ENCODE measurements around the gene CCM2. TPM values are rescaled to one million over a fixed set of nuclear protein-coding genes. Genes with fewer than 3 reads are reported as not detected.
A peak's percentile ranks its signal among the peaks of the same experiment; 100 is the strongest.
"Not testable (repeated sequence)": the region's sequence is repeated elsewhere in the genome, so short reads cannot be mapped to it uniquely, and the experiment has no call there.

Gene CCM2
- total RNA-seq, 1 donor from 2014 or later: 62.0 TPM

DNA sequence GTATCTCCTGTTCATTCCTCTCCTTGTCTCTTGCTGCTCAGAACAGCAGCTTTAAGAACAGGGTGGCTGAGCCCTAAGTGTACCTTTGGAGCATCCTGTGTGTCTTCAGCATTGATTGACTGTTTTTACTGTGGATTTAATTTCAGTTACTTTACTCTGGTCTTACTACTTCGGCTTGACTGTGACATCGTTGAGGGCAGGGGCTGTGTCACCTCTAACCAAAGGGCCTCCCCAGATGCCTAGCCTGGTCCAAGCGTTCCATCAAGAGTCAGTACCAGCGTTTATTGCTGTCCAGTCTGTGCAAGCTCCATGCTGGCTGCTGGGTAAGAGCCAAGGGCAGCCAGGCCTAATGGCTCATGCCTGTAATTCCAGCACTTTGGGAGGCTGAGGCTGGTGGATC lies 32.4 kb downstream of the CCM2 start:
- H3K36me3 Mint-ChIP-seq (ENCODE audit: low read depth, unreplicated experiment): peaks cover 2% of the 10 kb centered on the region
- H4K20me1 ChIP-seq (ENCODE audit: insufficient read depth, low read length): peaks cover 81% of the 10 kb centered on the region
- DNase-seq (ENCODE audit: low read depth) (no peak), FAIRE-seq (no peak)
- no peak overlapping the region for H3K4me2 ChIP-seq (ENCODE audit: low read length)
- no peaks in the 10 kb centered on the region for H3K27me3 ChIP-seq (ENCODE audit: insufficient read depth, low read length)
- TF ChIP-seq EZH2 (IDR thresholded peaks at IDR 0.05; ENCODE audit: insufficient read depth, low read length): no peak
- TF ChIP-seq, protein P1, sequence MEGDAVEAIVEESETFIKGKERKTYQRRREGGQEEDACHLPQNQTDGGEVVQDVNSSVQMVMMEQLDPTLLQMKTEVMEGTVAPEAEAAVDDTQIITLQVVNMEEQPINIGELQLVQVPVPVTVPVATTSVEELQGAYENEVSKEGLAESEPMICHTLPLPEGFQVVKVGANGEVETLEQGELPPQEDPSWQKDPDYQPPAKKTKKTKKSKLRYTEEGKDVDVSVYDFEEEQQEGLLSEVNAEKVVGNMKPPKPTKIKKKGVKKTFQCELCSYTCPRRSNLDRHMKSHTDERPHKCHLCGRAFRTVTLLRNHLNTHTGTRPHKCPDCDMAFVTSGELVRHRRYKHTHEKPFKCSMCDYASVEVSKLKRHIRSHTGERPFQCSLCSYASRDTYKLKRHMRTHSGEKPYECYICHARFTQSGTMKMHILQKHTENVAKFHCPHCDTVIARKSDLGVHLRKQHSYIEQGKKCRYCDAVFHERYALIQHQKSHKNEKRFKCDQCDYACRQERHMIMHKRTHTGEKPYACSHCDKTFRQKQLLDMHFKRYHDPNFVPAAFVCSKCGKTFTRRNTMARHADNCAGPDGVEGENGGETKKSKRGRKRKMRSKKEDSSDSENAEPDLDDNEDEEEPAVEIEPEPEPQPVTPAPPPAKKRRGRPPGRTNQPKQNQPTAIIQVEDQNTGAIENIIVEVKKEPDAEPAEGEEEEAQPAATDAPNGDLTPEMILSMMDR (IDR thresholded peaks at IDR 0.05; ENCODE audit: insufficient read depth, low read depth, low read length): no peak
- H2AFZ ChIP-seq (ENCODE audit: low read depth, low read length): no peak overlapping the region
- peaks cover 12% of the 10 kb centered on the region for H3K4me1 ChIP-seq (ENCODE audit: insufficient read depth, low read length)
- peaks cover 81% of the 10 kb centered on the region for H3K79me2 ChIP-seq (ENCODE audit: insufficient read depth, low read length)
- H3K27me3 Mint-ChIP-seq (ENCODE audit: low read depth, unreplicated experiment): no peaks in the 10 kb centered on the region
- H3K27ac ChIP-seq (ENCODE audit: low read depth, low read length): no peak overlapping the region
- no peak overlapping the region for H3K9ac ChIP-seq (ENCODE audit: low read length)
- no peaks in the 10 kb centered on the region for H3K36me3 ChIP-seq (ENCODE audit: insufficient read depth, low read length)
- no peak overlapping the region for H3K4me3 ChIP-seq (ENCODE audit: insufficient read depth, low read depth, low read length)
- H3K27ac Mint-ChIP-seq (ENCODE audit: unreplicated experiment): no peak overlapping the region
- H3K9me3 ChIP-seq (ENCODE audit: insufficient read depth, low read depth, low read length): no peaks in the 10 kb centered on the region
- H3K4me3 Mint-ChIP-seq (ENCODE audit: unreplicated experiment): no peak overlapping the region
- H3K9me3 Mint-ChIP-seq (ENCODE audit: unreplicated experiment): no peaks in the 10 kb centered on the region
- H3K4me1 Mint-ChIP-seq (ENCODE audit: low read depth, unreplicated experiment): peaks cover 26% of the 10 kb centered on the region

DNA sequence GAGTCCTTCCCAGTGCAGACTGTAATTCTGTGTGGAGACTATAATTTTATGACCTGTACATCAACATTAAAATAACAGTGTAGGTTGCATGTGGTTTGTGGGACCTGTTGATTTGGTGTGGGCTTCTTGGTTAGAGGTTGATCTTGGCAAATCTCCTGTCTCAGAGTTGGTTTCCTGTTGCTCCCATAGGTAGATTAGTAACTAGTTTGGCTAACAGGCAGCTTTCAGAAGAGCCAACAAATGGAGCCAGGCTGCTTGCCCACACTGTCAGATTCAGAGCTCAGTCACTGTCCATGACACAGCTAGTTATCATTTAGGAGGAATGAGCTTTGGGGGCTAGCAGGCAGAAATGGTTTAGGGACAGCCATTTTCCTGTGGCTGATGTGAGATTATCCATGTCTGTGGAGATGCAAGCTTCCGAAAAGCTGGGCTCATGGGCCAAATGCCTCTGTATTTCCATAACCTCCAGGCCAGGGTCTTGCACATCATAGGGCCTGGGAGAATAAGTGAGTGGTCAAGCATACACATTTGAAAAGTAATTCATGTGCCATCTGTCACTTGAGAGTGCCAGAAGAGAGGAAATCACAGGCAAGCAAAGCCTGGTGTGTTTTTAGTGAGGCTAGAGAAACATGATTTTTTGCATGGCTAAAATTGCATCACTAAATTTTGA lies 33.4 kb downstream of the CCM2 start:
- peak overlapping the region; percentile 48 for H3K4me2 ChIP-seq (ENCODE audit: low read length)
- no peaks in the 10 kb centered on the region for H3K27me3 ChIP-seq (ENCODE audit: insufficient read depth, low read length)
- peak overlapping the region; percentile 63 for H3K27ac Mint-ChIP-seq (ENCODE audit: unreplicated experiment)
- TF ChIP-seq, protein P1 (IDR thresholded peaks at IDR 0.05; ENCODE audit: insufficient read depth, low read depth, low read length): no peak
- no peak for TF ChIP-seq EZH2 (IDR thresholded peaks at IDR 0.05; ENCODE audit: insufficient read depth, low read length)
- FAIRE-seq (peak; percentile 49), DNase-seq (ENCODE audit: low read depth) (peak; percentile 74)
- no peaks in the 10 kb centered on the region for H3K9me3 ChIP-seq (ENCODE audit: insufficient read depth, low read depth, low read length)
- no peak overlapping the region for H3K4me3 ChIP-seq (ENCODE audit: insufficient read depth, low read depth, low read length)
- H3K9me3 Mint-ChIP-seq (ENCODE audit: unreplicated experiment): no peaks in the 10 kb centered on the region
- no peaks in the 10 kb centered on the region for H3K27me3 Mint-ChIP-seq (ENCODE audit: low read depth, unreplicated experiment)
- H3K36me3 Mint-ChIP-seq (ENCODE audit: low read depth, unreplicated experiment): peaks cover 5% of the 10 kb centered on the region
- no peak overlapping the region for H3K27ac ChIP-seq (ENCODE audit: low read depth, low read length)
- H3K9ac ChIP-seq (ENCODE audit: low read length): no peak overlapping the region
- H3K4me1 Mint-ChIP-seq (ENCODE audit: low read depth, unreplicated experiment): peaks cover 19% of the 10 kb centered on the region
- peaks cover 81% of the 10 kb centered on the region for H4K20me1 ChIP-seq (ENCODE audit: insufficient read depth, low read length)
- no peak overlapping the region for H3K4me3 Mint-ChIP-seq (ENCODE audit: unreplicated experiment)
- H2AFZ ChIP-seq (ENCODE audit: low read depth, low read length): no peak overlapping the region
- H3K36me3 ChIP-seq (ENCODE audit: insufficient read depth, low read length): peaks cover 3% of the 10 kb centered on the region
- peaks cover 82% of the 10 kb centered on the region for H3K79me2 ChIP-seq (ENCODE audit: insufficient read depth, low read length)
- H3K4me1 ChIP-seq (ENCODE audit: insufficient read depth, low read length): peaks cover 8% of the 10 kb centered on the region

DNA sequence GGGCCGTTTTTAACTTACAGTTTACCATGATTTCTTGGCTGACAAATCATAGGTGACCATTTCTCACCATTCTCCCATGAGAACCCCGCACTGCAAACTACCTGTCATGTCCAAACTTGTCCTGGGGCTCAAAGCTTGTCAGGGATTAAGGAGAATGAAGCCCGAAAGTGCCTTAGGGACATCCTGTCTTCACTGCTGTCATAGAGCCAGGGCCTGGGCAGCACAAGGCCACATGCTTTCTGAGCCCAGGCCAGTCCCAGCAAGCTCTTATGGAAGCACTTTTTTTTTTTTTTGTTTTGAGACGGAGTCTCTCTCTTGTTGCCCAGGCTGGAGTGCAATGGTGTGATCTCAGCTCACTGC lies 33.9 kb downstream of the CCM2 start:
- Mint-ChIP-seq H3K4me3 (ENCODE audit: unreplicated experiment) (no peak overlapping the region), H3K4me1 (ENCODE audit: low read depth, unreplicated experiment) (peaks cover 19% of the 10 kb centered on the region), H3K27ac (ENCODE audit: unreplicated experiment) (no peak overlapping the region), H3K27me3 (ENCODE audit: low read depth, unreplicated experiment) (no peaks in the 10 kb centered on the region), H3K36me3 (ENCODE audit: low read depth, unreplicated experiment) (peaks cover 10% of the 10 kb centered on the region), H3K9me3 (ENCODE audit: unreplicated experiment) (no peaks in the 10 kb centered on the region)
- TF ChIP-seq, protein P1 (IDR thresholded peaks at IDR 0.05; ENCODE audit: insufficient read depth, low read depth, low read length): no peak
- TF ChIP-seq EZH2 (IDR thresholded peaks at IDR 0.05; ENCODE audit: insufficient read depth, low read length): no peak
- FAIRE-seq: no peak
- Histone ChIP-seq H3K9ac (ENCODE audit: low read length) (no peak overlapping the region), H2AFZ (ENCODE audit: low read depth, low read length) (no peak overlapping the region), H3K4me1 (ENCODE audit: insufficient read depth, low read length) (peaks cover 8% of the 10 kb centered on the region), H3K4me2 (ENCODE audit: low read length) (peak overlapping the region; percentile 48), H3K27ac (ENCODE audit: low read depth, low read length) (no peak overlapping the region), H3K4me3 (ENCODE audit: insufficient read depth, low read depth, low read length) (no peak overlapping the region), H3K27me3 (ENCODE audit: insufficient read depth, low read length) (no peaks in the 10 kb centered on the region), H3K36me3 (ENCODE audit: insufficient read depth, low read length) (peaks cover 6% of the 10 kb centered on the region), H3K79me2 (ENCODE audit: insufficient read depth, low read length) (peaks cover 82% of the 10 kb centered on the region), H4K20me1 (ENCODE audit: insufficient read depth, low read length) (peaks cover 81% of the 10 kb centered on the region), H3K9me3 (ENCODE audit: insufficient read depth, low read depth, low read length) (no peaks in the 10 kb centered on the region)
- no peak for DNase-seq (ENCODE audit: low read depth)

DNA sequence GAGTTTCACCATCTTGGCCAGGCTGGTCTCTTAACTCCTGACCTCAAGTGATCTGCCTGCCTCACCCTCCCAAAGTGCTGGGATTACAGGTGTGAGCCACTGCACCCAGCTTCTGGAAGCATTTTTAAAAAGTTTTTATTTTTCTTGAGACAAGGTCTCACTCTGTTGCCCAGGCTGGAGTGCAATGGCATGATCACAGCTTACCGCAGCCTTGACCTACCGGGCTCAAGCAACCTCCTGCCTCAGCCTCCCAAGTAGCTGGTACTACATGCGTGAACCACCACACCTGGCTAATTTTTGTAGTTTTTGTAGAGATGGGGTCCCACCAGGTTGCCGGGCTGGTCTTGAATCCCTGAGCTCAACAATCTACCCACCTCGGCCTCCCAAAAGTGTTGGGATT lies 34.7 kb downstream of the CCM2 start:
- H3K4me2 ChIP-seq (ENCODE audit: low read length); H3K27me3 ChIP-seq (ENCODE audit: insufficient read depth, low read length); H3K9me3 Mint-ChIP-seq (ENCODE audit: unreplicated experiment); H3K36me3 ChIP-seq (ENCODE audit: insufficient read depth, low read length); H3K27me3 Mint-ChIP-seq (ENCODE audit: low read depth, unreplicated experiment); H3K9me3 ChIP-seq (ENCODE audit: insufficient read depth, low read depth, low read length); FAIRE-seq; DNase-seq (ENCODE audit: low read depth); H2AFZ ChIP-seq (ENCODE audit: low read depth, low read length); H3K27ac ChIP-seq (ENCODE audit: low read depth, low read length); H3K9ac ChIP-seq (ENCODE audit: low read length); H3K27ac Mint-ChIP-seq (ENCODE audit: unreplicated experiment); H3K4me1 ChIP-seq (ENCODE audit: insufficient read depth, low read length); H3K4me3 Mint-ChIP-seq (ENCODE audit: unreplicated experiment); H3K4me3 ChIP-seq (ENCODE audit: insufficient read depth, low read depth, low read length): not testable (repeated sequence)
- Histone ChIP-seq H4K20me1 (ENCODE audit: insufficient read depth, low read length) (peaks cover 77% of the 10 kb centered on the region), H3K79me2 (ENCODE audit: insufficient read depth, low read length) (peaks cover 76% of the 10 kb centered on the region)
- H3K36me3 Mint-ChIP-seq (ENCODE audit: low read depth, unreplicated experiment): peaks cover 11% of the 10 kb centered on the region
- peaks cover 19% of the 10 kb centered on the region for H3K4me1 Mint-ChIP-seq (ENCODE audit: low read depth, unreplicated experiment)

Measured in astrocyte (in vitro differentiated cells and primary cell).